HG03175 (cell line): Measurements from ENCODE around the gene TMEM266.
A peak's percentile ranks its signal among the peaks of the same experiment; 100 is the strongest.

ENCODE experiments used
- ATAC-seq: cut with Tn5 transposase; IDR thresholded peaks from one replicate; pipeline ENCODE4 v1.9.1; 2021; ENCODE audit warnings: mild to moderate bottlenecking, moderate library complexity; ENCODE audit not compliant: unreplicated experiment

The TMEM266 gene

DNA sequence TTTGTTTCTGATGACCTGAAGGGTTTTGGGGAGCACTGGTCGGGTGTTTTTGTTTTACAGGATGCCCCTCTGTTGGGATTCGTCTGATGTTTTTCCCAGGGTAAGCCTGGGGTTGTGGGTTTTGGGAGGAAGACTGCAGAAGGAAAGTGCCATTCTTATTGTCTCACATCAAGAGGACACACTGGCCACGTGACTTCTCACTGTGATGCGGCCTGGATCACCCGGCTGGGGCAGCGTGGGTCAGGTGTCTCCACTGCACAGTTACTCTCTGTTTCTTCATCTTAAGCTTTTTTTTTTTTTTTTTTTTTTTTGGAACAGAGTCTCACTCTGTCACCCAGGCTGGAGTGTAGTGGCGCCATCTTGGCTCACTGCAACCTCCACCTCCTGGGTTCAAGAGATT is 120.5 kb downstream of the TMEM266 start:
- no peak for ATAC-seq

DNA sequence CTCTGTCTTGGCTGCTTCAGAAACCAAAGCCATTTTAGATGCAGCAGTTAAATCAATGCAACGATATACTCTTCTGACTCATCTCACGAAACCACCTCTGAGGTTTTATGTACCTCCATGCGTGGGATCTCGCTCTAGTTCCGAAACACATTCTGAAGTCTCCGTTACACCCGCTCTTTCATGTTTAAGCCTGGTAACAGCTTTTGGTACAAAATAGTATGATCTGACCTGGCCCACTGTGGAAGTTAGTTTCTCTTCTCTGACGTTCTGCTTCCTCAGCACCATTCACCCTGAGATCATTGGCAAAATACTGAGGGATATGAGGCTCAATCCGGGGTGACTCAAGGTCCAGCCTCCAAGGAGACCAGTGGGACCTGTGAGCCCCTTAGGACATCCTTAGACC is 121.9 kb downstream of the TMEM266 start:
- ATAC-seq: peak; percentile 76

DNA sequence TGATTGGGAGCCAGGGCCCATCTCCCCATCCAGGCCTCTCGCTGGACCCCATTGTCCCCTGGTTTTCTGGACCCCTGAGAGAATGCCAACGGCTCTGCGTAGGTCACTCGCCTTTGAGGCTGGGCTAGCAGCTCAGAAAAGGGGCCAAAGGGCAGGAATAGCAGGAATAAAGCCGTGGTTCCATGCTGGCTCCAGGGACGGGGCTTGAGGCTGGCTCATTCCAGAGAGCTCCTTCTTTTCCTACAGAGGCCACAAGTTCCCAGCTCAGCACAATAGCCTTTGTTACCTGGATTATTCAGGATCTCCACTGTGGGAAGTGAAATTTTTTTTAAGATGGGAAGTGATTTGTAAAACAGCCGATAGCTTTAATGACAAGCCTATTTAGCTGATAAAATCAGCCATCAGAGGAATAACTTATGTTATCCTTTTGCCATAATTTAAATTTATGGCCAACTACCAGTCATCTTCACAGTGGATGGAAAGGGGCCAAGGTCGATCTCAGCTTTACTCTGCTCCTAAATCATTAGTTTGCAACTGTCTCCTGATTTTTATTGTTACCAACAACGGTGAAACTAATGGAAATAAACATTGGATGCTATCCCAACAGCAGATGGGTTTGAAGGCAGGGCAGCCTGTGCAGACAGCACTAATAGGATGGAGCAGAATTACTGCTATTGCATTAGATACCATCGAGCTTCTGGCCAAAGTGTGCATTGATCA is 124.3 kb downstream of the TMEM266 start:
- ATAC-seq: no peak

DNA sequence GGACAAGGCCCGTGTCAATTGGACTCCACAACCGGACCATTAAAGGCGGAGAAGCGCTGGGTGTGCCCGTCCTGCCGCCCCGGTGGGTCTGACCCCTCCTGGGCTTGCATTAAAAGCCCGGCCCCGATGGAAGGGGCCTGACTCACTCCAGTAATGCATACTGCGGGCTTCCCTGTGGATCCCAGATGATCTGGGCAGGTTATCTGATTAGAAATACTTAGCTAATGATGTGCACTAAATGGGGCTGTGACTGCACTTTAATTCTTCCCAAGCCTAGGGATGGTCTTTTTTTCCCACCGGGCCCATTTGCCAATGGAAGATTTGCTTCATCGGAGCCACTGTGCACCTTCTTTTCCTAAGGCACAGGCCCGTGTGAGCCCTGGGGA is 124.9 kb downstream of the TMEM266 start:
- ATAC-seq: no peak

DNA sequence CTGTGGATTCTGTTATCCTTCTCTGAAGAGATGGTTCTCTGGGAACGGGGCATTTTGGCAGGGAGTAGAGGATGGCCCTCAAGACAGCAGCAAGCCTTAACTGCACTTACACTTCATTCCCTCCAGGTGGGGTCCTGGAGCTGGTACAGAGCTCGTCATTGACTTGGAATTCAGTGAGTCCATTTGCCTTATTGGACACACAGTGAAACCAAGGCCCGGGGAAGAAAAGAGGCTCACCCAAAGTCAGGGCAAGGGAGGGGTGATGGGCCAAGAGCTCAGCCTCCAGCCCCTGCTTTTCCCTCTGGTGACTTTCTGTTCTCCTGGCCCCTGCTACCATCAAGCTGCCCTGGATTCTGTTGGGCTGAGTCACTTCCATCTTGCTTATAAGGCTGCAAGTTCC is 125.9 kb downstream of the TMEM266 start:
- ATAC-seq: no peak

DNA sequence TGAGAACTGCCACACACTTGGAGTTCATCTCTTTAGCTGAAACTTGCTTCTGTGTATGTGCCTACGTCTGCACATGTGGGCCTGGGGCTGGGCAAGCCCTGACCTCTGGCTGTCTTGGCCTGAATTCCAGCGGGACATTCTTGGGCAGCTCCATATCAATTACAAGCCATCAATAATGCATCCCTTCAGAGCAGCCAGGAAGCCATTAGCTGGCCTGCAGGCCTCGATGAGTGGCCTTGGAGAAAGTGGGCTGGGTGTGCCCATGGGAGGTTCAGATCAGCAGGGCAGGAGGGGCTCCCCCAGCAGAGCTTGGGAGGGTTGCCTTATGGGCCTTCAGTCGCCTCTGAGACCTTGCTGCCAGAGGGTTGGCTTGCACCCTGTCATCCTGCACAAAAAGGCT is 127.4 kb downstream of the TMEM266 start:
- ATAC-seq: no peak

DNA sequence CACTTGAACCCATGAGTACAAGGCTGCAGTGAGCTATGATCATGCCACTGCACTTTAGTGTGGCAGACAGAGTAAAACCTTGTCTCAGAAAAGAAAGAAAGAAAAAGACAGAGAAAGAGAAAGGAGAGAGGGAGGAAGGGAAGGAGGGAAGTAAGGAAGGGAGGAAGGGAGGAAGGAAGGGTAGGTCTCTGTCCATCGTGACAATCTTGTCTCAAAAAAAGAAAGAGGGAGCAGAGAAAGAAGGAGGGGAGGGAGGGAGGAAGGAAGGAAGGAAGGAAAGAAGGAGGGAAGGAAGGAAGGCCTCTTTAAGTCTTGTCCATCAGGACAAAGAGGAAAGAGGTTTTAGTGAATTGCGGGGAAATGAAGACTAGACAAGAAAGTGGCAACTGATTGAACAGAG is 129.3 kb downstream of the TMEM266 start:
- no peak for ATAC-seq

DNA sequence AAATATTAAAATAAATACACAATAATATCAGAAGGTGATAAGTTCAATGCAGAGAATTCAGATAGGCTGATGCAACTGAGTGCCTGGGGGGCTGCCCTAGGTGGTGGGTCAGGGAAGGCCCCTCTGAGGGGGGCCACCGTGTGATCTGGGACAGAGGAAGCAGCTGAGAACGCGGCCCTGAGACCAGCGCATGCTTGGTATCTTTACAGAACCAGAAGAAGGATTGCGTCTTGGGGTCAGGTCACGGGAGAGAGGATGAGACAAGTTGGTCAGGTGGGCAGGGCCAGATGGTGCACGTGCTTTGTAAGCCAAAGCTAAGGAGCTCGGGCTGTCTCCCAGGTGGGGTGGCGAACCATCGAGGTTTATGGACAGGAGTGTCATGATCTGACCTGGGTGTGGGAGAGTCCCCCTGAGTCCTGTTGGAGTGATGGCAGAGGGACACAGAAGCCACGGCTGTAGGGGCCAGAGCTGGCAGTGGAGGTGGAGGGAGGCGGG is 130.3 kb downstream of the TMEM266 start:
- no peak for ATAC-seq

DNA sequence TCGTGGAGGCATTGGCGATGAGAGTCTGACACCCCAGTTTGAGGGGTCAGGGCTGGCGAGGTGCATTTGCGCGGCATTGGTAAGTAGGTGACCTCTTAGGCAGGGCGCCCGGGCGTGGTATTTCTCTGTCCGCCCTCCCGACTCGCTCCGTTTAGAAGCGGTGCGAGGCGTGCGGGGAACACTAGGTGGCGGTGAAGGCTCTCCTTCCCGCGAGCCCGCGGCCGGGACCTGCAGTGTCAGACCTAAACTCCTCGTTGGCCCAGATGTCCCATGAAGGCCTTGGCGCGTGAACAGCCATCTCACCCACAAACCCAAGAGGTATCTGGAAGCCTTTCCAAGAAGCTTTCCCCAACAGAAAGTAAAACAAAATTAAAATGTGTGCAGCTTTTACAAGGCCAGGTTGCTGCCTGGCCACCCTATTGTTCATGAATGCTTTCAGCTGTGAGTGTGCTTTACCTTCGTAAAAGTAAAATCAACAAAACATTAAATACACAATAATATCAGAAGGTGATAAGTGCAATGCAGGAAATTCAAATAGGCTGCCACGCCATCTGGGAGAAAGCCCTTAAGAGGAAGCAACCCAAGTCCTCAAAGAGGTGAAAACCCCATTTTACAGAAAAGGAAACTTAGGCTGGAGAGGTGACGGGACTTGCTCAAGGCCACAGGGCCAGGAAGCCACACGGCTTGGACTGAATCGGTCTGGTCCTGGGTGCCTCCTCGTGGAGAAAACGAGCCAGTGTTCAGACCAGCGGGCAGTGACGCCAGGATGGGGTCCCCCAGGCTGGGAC is 131.2 kb downstream of the TMEM266 start:
- peak; percentile 87 for ATAC-seq

DNA sequence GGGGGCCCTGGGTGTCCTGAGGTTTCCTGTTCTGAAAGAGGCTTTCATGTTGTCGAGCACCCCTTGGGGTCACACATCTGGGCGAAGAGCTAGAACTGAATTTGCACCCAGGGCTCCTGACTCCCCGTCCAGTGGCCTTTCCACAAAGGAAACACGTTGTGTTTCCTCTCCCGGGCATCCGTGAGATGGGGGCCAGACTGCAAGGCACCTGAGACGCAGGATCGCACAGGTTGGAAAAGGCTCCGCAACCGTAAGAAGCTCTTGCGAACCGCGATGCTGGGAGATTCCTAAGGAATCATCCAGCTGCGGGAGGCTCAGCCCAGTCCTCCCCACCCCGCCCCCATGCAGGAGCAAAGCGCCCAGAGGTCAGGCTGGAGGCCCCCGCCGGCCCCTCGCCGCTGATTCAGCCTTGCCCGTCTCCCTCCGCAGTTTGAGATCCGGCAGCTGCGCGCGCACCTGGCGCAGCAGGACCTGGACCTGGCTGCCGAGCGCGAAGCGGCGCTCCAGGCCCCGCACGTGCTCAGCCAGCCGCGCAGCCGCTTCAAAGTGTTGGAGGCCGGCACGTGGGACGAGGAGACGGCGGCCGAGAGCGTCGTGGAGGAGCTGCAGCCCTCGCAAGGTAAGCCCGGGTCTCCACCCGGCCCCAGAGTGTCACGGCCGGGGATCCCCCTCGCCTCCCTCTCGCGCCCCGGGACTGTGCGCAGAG is 131.9 kb downstream of the TMEM266 start:
- no peak for ATAC-seq

DNA sequence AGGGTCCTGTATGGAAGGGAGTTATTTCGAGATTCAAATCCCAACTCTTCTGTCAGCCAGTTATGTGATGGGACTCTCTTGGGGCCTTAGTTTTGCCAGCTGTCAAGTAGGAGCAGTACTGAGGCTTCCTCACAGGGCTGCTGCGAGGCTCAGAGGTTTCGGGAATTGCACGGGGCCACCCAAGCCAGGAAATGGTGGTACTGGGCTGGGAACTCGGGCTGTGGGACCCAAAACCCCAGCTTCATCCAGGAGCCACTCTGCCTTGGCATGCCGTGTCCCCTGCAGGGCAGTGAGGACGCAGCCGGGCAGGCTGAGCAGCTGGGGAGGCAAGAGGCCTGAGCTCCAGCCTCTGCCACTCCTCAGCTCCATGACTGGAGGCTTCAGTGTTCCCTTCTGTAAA is 132.9 kb downstream of the TMEM266 start:
- ATAC-seq: no peak

DNA sequence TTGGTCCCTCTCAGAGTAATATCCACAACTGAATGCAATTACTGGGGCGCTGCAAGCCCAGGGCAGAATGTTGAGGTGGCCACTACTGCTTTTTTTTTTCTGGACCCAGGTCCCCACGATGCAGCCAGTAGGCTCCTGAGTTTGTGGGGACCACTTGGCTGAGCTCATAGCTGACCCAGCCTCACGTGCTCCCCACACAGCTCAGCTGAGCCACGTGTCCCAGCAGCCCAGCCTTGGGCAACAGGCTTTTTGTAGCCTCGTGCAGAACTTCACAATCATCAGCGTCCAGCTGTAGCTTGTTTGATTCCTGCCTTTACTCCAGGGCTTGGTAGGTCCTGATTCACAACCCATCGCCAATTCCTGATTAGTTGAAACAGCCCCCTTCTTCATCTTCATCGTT is 134.1 kb downstream of the TMEM266 start:
- ATAC-seq: no peak

DNA sequence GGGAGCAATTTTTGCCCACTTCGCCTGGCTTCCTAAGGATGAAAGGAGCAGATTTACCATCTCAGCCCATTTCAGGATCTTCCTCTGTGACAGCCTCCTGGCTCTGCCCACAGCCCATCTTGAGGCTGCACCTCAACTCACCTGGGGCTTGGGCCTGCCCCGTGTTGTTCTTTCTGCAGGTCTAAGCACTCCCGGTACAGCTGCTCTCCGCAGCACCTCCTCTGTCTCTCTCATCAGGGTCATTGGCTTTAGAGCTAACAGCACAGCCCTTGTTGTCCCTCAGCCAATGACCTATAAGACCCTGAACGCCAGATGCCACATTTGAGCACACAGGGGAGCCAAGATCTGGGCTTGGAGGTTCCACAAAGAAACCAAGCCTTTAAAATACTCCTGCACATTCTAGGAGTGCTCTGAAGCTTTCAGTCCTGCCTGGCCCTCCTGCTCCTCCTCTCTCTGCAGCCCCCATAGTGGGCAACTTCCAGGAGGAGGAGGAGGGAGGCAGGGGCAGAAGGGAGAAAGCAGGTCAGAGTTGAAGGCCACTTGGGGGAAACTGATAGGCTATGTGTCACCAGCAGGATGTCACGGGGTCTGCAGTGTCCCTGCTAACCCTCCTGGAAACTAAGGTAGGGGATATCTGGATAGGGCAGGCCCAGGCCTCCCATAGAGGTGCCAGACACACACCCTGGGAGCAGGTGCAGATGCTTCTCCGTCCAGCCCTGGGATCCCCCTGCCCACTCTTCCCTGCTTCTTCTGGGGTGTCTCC is 135.9 kb downstream of the TMEM266 start:
- no peak for ATAC-seq

DNA sequence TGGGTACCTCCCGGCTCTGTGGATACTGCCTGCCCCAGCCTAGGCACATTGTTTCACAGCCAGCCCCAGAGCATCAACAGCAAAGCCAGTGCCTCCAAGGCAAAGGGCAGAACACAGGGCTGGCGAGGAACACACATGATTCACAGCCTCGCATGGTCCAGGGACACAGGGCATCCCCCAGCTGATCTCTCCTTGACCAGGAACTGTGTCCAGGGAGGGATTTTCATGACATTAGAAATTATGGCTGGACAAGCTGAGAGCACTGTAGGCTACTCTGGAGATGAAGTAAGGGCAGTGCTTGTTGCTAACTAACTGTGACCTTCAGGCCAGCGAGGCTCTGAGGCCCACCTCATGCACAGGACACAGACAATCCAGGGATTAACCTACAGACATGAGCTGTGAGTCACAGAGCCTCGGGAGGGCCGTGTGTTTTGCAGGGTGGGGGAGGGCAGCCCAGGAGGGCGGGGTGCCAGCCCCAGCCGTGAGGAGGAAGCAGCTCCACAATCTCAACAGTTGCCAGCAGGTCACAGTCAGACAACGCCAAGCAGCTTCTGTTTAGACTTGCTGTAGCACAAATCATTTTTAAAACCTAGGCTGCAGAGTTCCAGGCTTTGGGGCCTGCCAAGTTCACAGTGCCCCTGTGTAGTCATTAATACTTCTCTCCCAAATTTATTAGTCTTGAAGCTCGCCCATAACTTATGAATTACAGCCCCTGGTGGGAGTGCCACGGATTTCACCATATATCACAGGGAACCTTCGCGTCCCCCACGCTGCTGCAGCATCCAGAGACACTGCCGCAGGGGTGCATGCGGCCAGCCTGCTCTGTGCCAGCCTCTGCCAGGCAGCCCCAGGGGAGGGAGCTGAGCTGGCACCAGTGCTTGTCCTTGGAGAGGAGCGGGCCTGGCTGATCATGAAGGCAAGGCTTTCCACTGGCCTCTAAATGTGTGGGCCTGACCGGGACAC is 136.8 kb downstream of the TMEM266 start:
- ATAC-seq: no peak

DNA sequence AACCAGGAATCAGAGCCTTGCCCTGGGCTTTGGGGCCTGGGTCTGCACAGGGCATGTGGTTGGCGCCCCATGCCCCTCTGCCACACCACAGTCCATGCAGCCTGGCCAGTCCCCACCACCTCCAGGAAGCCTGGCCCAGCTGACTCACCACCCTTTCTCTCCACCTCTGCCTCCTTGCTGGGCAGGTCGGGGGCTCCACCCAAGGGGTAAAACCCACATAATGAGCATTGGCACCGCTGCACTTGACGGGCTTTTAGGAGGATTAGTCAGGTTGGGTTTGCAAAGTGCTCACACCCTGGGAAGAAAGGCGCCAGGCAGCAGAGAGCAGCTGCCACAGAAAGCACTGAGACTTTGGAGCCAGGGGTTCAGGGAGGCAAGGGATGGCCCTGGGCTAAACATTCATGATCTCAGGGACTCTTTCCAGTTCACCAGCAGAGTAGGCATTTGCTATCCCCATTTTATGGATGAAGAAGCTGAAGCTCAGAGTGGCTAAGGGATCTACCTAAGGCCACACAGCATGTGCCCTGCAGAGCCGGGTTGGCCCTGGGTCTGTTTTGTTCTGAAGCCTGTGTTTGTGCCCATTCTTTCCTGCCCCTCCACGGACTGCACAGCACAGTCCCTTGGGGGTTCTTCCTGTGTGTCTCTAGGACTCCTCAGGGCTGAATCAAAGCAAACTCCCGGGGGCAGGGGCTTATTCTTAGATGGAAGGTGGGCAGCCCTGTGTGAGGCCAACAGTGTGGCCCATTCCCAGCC is 138.1 kb downstream of the TMEM266 start:
- no peak for ATAC-seq

DNA sequence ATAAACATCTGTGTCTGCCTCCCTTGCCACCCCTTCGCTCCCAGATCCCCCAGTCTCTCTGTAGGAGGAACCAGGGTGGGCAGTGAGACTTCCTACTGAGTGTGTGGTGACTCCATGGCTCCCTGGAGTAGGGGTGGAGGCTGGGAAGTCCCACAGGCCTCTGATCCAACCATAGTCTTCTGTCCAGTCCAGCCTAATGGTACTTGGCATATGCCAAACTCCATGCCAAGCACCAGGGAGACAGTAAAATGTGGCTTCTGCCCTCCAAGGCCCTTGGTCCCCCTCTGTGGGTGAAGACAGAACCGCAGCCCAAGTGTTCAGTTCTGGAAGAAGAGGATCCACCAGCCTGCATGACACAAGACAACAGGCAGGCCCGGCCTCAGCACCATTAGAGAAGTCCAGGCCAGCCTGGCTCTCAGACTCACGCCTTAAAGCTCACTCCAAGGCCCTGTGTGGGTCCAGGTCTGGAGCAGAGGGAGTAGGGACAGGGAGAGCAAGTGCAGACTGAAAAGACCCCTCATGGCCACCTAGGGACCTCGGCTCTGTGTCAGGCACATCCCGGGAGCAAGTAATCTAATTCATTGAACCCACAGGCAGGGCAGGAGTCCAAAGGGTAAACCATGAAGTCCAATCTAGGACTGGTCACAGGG is 138.8 kb downstream of the TMEM266 start:
- ATAC-seq: no peak

DNA sequence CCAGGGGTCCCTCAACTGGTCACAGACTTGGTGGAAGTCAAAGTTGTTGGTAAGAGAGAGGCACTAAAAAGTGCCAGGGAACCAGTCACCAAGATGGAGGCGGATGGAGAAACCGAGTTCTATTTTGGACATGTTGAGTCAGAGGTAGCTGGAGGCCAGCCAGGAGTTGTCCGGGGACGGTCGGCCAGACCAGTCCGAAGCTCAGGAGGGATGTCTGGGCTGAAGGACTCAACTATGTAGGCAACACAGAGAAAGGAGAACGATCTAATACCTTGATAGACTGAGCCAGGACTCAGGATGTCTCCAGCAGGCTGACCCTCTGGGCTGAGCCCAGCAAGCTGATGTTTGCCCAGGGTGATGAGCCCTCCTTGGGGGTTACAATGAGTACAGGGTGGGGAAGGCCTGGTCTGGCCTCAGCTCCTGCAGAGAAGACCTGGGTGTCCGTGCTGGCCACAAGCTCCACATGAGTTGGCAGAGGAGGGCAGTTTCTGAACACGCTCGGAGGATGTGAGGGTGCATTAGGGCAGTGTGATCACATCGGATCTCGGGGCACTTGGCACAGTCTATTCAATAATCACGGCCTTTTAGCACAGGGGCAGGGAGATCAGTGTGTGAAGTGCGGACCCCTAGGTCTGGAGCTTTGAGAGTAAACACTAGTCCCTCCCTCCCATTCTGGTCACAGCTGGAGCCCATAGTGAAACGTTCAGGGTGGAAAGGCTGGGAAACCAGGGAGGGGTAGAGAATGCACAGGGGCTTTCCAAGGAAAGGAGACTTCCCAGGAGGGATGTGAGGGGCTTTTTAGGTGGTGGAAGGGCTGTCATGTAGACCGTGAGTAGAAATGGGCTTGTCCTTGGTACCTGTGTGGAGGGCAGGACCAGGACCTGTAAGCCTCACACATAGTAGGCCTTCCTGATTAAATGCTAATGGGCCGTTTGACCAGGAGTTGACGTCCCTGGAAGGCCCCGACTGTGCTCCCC is 139.6 kb downstream of the TMEM266 start:
- ATAC-seq: no peak

DNA sequence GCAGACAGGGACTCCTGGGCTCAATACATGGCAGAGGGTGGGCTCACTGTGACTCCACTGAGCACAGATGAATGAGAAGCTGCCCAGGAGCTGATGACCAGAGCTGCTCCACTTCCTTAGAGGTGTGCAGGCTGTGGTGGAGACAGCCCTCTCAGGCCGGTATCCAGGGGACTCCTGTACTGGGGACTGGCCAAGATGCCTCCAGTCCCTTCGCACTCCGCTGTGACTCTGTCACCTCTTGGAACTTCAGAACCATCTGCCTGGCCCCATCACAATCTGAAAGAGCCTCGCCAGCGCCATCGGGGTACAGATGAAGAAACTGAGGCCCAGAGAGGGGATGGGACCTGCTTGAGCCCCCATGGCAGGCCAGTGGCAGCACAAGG is 140.3 kb downstream of the TMEM266 start:
- ATAC-seq: no peak
